ENCODE measurements around the gene UBE3B. TPM values are rescaled to one million over a fixed set of nuclear protein-coding genes. Genes with fewer than 3 reads are reported as not detected.

UBE3B gene
- total RNA-seq, 1 experiment from 2014 or later, result 13.0 TPM

GRCh38 chr12:109512608-109513007 lies 35.2 kb downstream of the UBE3B start:
- DNase-seq (ENCODE audit: low read depth), result no peak
- in situ Hi-C loops (cut with HindIII; ENCODE audit: low pct_unique_long_range_greater_than_20kb, low sequenced_read_pairs), result no loop called here

DNA sequence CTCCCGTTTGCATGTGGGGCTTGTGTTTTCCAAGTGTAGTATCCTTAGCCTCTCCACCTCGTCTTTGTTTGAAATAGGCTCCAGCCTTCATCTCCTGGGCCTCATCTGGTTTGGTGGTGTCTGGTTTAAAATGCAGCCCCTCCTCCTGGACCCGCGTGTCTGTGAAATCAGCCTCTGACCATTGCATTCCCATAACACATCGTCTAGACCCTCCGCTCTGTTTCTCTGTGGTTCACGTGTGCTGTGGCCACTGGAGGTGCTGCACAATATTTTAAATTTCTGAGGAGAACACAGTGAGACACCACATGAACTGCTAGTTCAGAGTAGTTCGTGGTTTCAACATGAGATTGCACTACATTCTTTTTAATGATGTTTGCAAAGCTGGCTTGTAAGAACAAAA lies 35.6 kb downstream of the UBE3B start:
- DNase-seq (ENCODE audit: low read depth), result no peak
- in situ Hi-C loops (cut with HindIII; ENCODE audit: low pct_unique_long_range_greater_than_20kb, low sequenced_read_pairs), result no loop called here

- no peak for DNase-seq (ENCODE audit: low read depth)
- in situ Hi-C loops (cut with HindIII; ENCODE audit: low pct_unique_long_range_greater_than_20kb, low sequenced_read_pairs), result no loop called here
Observed at GRCh38 chr12:109513977-109514376, 36.5 kb downstream of the UBE3B start.

- DNase-seq (ENCODE audit: low read depth), result no peak
- in situ Hi-C loops (cut with HindIII; ENCODE audit: low pct_unique_long_range_greater_than_20kb, low sequenced_read_pairs), result no loop called here
Observed at GRCh38 chr12:109517619-109518018, 40.2 kb downstream of the UBE3B start.

GRCh38 chr12:109518820-109519665 lies 41.6 kb downstream of the UBE3B start:
- peak; percentile 14 for DNase-seq (ENCODE audit: low read depth)
- in situ Hi-C loops (cut with HindIII; ENCODE audit: low pct_unique_long_range_greater_than_20kb, low sequenced_read_pairs), result no loop called here

DNA sequence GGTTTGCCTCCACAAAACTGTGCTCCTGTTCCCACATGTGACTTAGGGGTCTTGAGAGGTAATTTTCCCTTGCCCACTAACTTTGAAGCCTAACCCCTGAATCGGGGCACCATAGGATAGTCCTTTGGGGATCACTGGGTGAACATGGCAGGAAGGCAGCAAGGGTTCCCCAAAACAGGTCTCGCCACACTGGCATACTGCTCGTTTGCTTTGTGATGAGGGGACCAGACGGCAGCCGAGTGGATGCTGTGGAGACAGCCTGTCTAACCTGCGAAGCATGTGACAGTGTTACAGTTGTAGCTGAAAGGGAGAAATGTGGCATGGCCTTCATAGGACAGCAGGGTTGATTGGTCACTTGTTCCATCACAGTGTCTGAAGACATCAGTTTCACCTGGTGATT lies 42.4 kb downstream of the UBE3B start:
- DNase-seq (ENCODE audit: low read depth), result no peak
- in situ Hi-C loops (cut with HindIII; ENCODE audit: low pct_unique_long_range_greater_than_20kb, low sequenced_read_pairs), result no loop called here

- DNase-seq (ENCODE audit: low read depth), result no peak
- in situ Hi-C loops (cut with HindIII; ENCODE audit: low pct_unique_long_range_greater_than_20kb, low sequenced_read_pairs), result no loop called here
Observed at GRCh38 chr12:109521831-109522230, 44.4 kb downstream of the UBE3B start.

DNA sequence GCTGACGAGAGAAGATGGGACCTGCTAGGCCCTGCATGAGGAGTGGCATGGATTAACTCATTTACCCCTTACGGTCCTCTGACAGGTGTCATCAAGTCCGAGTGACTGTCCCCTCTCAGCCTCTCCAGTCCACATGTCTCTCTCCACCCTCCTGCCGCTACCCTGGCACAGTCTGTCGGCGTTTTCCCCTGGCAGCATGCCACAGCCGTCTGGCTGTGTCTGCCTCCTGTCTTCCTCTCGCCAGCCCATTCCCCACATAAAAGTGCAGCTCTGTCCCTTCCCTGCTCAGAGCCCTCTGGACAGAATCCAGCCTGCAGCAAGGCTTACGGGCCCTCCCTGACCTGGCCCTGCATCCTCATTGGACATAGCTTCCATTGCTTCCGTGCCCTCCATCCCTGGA lies 45.6 kb downstream of the UBE3B start:
- in situ Hi-C loops (cut with HindIII; ENCODE audit: low pct_unique_long_range_greater_than_20kb, low sequenced_read_pairs), result no loop called here
- DNase-seq (ENCODE audit: low read depth), result no peak

GRCh38 chr12:109523504-109523903 lies 46.1 kb downstream of the UBE3B start:
- in situ Hi-C loops (cut with HindIII; ENCODE audit: low pct_unique_long_range_greater_than_20kb, low sequenced_read_pairs), result no loop called here
- no peak for DNase-seq (ENCODE audit: low read depth)

DNA sequence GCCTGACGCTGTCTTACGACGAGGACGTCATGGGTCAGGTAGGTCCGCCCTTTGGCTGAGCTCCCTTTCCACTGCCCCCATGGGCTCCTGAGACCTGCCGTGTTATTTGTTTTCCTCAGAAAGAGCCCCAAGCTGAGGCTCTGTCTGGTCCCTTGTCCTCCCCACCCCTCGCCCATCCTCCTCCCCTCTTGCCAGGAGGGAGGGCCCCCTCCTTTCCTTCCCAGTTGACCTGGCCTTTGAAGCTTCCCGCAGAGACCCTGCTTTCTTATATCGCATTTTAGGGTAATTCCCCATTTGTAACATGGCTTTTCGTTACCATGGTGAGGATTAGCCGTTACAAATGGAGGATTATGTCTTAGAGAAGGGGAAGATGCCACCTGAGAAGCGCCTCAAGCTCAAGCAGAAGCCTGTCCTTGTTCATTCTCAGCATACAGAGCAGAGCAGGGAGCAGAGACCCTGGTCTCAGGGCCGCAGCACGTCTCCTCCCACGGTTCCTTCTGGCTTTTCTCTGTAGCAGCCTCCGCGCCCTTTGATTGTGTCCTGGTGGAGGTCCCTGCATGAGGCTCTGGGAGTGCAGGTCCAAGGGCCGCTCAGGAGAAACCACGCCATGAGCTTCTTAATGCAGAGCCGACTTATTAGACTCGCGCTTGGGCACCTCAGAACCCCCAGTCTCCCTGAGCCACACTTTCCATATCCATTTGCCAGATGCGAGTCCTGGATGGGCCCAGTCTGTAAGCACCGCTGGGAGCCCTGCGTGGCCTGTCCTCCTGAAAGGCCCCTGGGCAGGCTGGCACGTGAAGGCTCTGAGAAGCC lies 47.2 kb downstream of the UBE3B start:
- in situ Hi-C loops (cut with HindIII; ENCODE audit: low pct_unique_long_range_greater_than_20kb, low sequenced_read_pairs), result no loop called here
- DNase-seq (ENCODE audit: low read depth), result no peak

- in situ Hi-C loops (cut with HindIII; ENCODE audit: low pct_unique_long_range_greater_than_20kb, low sequenced_read_pairs), result no loop called here
- no peak for DNase-seq (ENCODE audit: low read depth)
Observed at GRCh38 chr12:109525279-109525585, 47.8 kb downstream of the UBE3B start.

GRCh38 chr12:109527489-109528123 lies 50.2 kb downstream of the UBE3B start:
- DNase-seq (ENCODE audit: low read depth), result no peak
- in situ Hi-C loops (cut with HindIII; ENCODE audit: low pct_unique_long_range_greater_than_20kb, low sequenced_read_pairs), result no loop called here

GRCh38 chr12:109529691-109530640 lies 52.5 kb downstream of the UBE3B start:
- in situ Hi-C loops (cut with HindIII; ENCODE audit: low pct_unique_long_range_greater_than_20kb, low sequenced_read_pairs), result no loop called here
- no peak for DNase-seq (ENCODE audit: low read depth)

DNA sequence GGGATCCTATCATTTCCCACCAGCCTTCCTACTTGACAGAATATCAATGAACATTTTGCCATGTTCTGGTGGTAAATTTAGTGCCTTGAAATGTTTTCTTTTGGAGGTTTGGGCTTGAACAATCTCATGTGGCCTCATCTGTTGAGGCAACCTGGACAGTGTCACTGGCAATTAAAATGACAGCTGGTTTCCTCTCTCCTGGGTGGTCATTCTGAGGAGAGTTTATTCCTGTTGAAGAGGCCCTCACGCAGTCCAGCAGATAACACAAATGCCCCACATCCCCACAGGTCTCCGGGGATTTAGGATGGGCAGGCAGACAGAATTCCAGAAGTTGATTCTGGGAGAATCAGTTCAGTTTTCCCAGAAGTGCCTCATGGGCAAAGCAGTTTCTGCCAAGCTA lies 54.0 kb downstream of the UBE3B start:
- in situ Hi-C loops (cut with HindIII; ENCODE audit: low pct_unique_long_range_greater_than_20kb, low sequenced_read_pairs), result no loop called here
- no peak for DNase-seq (ENCODE audit: low read depth)

GRCh38 chr12:109532721-109533486 lies 55.5 kb downstream of the UBE3B start:
- no peak for DNase-seq (ENCODE audit: low read depth)
- in situ Hi-C loops (cut with HindIII; ENCODE audit: low pct_unique_long_range_greater_than_20kb, low sequenced_read_pairs), result no loop called here

GRCh38 chr12:109533487-109533740 lies 56.0 kb downstream of the UBE3B start:
- in situ Hi-C loops (cut with HindIII; ENCODE audit: low pct_unique_long_range_greater_than_20kb, low sequenced_read_pairs), result no loop called here
- DNase-seq (ENCODE audit: low read depth), result no peak

DNA sequence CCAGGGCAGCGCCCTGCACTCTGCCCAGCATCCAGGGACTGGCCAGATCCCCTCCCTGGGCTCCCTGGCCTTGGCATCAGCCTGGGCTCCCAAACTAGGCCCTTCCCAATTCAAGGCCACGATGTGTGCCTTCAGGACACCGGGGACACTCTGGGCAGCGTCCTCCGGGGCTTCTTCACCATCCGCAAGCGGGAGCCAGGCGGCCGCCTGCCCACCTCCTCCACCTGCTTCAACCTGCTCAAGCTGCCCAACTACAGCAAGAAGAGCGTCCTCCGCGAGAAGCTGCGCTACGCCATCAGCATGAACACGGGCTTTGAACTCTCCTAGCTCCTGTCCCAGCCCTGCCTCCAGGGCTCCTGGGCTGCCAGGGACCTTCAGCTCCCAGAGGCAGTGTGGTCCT lies 57.0 kb downstream of the UBE3B start:
- no peak for DNase-seq (ENCODE audit: low read depth)
- in situ Hi-C loops (cut with HindIII; ENCODE audit: low pct_unique_long_range_greater_than_20kb, low sequenced_read_pairs), result no loop called here
